ENCODE results near the gene NXF3. TPM values are rescaled to one million over a fixed set of nuclear protein-coding genes. Genes with fewer than 3 reads are reported as not detected.

The NXF3 gene
- total and polyA plus RNA-seq, 5 donors, result 0.50 to 2.1 (median 2.0) TPM

- Histone ChIP-seq H3K27ac (ENCODE audit: low read length) (no peak overlapping the region), H3K9me3 (ENCODE audit: control insufficient read depth, low read length) (no peaks in the 10 kb centered on the region), H3K4me3 (ENCODE audit: low read length) (no peak overlapping the region), H3K4me1 (ENCODE audit: control insufficient read depth, insufficient read depth, low read length) (no peaks in the 10 kb centered on the region), H3K27me3 (ENCODE audit: control insufficient read depth, insufficient read depth) (no peaks in the 10 kb centered on the region)
- ATAC-seq (no peak), DNase-seq (no peak)
- intact Hi-C loops (cut with DNase I), result no loop called here
- WGBS, result 90% methylated on average over 4 of the region's 4 CpGs
These were observed 7.5 kb upstream of the NXF3 start for GRCh38 chrX:103100484-103100883.

GRCh38 chrX:103099691-103100090, 6.7 kb upstream of the NXF3 start:
- DNase-seq, result no peak
- WGBS, result 81% methylated on average over 4 of the region's 4 CpGs
- ATAC-seq, result no peak

GRCh38 chrX:103098488-103098887, 5.5 kb upstream of the NXF3 start:
- no peak overlapping the region for H3K27ac ChIP-seq (ENCODE audit: low read length)
- intact Hi-C loops (cut with DNase I), result no loop called here
- 59% methylated on average over 2 of the region's 2 CpGs for WGBS
- no peak for DNase-seq
- H3K9me3 ChIP-seq (ENCODE audit: control insufficient read depth, low read length), result no peaks in the 10 kb centered on the region
- H3K4me1 ChIP-seq (ENCODE audit: control insufficient read depth, insufficient read depth, low read length), result no peaks in the 10 kb centered on the region
- no peak for ATAC-seq
- no peaks in the 10 kb centered on the region for H3K27me3 ChIP-seq (ENCODE audit: control insufficient read depth, insufficient read depth)
- no peak overlapping the region for H3K4me3 ChIP-seq (ENCODE audit: low read length)

More at GRCh38 chrX:103099691-103100090, 6.7 kb upstream of the NXF3 start:
- no peaks in the 10 kb centered on the region for H3K9me3 ChIP-seq (ENCODE audit: control insufficient read depth, low read length)
- H3K27ac ChIP-seq (ENCODE audit: low read length), result no peak overlapping the region
- H3K4me3 ChIP-seq (ENCODE audit: low read length), result no peak overlapping the region
- no peaks in the 10 kb centered on the region for H3K27me3 ChIP-seq (ENCODE audit: control insufficient read depth, insufficient read depth)
- no peaks in the 10 kb centered on the region for H3K4me1 ChIP-seq (ENCODE audit: control insufficient read depth, insufficient read depth, low read length)
- intact Hi-C loops (cut with DNase I), result no loop called here

GRCh38 chrX:103081051-103081450, 11.9 kb downstream of the NXF3 start:
- no peak for ATAC-seq
- Histone ChIP-seq H3K27me3 (ENCODE audit: control insufficient read depth, insufficient read depth) (no peaks in the 10 kb centered on the region), H3K4me1 (ENCODE audit: control insufficient read depth, insufficient read depth, low read length) (no peaks in the 10 kb centered on the region), H3K27ac (ENCODE audit: low read length) (no peak overlapping the region), H3K9me3 (ENCODE audit: control insufficient read depth, low read length) (no peaks in the 10 kb centered on the region), H3K4me3 (ENCODE audit: low read length) (no peak overlapping the region)
- no peak for DNase-seq
- WGBS, result 86% methylated on average over 6 of the region's 6 CpGs
- intact Hi-C loops (cut with DNase I), result no loop called here

- H3K4me1 ChIP-seq (ENCODE audit: control insufficient read depth, insufficient read depth, low read length), result no peaks in the 10 kb centered on the region
- ATAC-seq (no peak), DNase-seq (no peak)
- H3K27me3 ChIP-seq (ENCODE audit: control insufficient read depth, insufficient read depth), result no peaks in the 10 kb centered on the region
- H3K9me3 ChIP-seq (ENCODE audit: control insufficient read depth, low read length), result no peaks in the 10 kb centered on the region
- 42% methylated on average over 5 of the region's 5 CpGs for WGBS
- intact Hi-C loops (cut with DNase I), result no loop called here
- no peak overlapping the region for H3K27ac ChIP-seq (ENCODE audit: low read length)
- no peak overlapping the region for H3K4me3 ChIP-seq (ENCODE audit: low read length)
These were observed 19.5 kb downstream of the NXF3 start for GRCh38 chrX:103073467-103073866.

GRCh38 chrX:103066606-103067005, 26.3 kb downstream of the NXF3 start:
- Histone ChIP-seq H3K4me3 (ENCODE audit: low read length) (no peak overlapping the region), H3K27ac (ENCODE audit: low read length) (no peak overlapping the region), H3K4me1 (ENCODE audit: control insufficient read depth, insufficient read depth, low read length) (no peaks in the 10 kb centered on the region), H3K9me3 (ENCODE audit: control insufficient read depth, low read length) (no peaks in the 10 kb centered on the region), H3K27me3 (ENCODE audit: control insufficient read depth, insufficient read depth) (no peaks in the 10 kb centered on the region)
- 34% methylated on average over 1 of the region's 1 CpG for WGBS
- ATAC-seq (no peak), DNase-seq (no peak)
- intact Hi-C loops (cut with DNase I), result no loop called here

- peak; percentile 52 to 70 (median 61) for DNase-seq
- intact Hi-C loops (cut with DNase I), result no loop called here
These were observed 29.0 kb downstream of the NXF3 start, which contains the start of gene BEX1 for GRCh38 chrX:103063918-103064434. Gene BEX1 (minus strand): TSS chrX:103064171. CDS start chrX:103063274, 897 bp downstream.

GRCh38 chrX:103063191-103063845, 29.6 kb downstream of the NXF3 start:
- Histone ChIP-seq H3K27me3 (ENCODE audit: control insufficient read depth, insufficient read depth) (no peaks in the 10 kb centered on the region), H3K4me1 (ENCODE audit: control insufficient read depth, insufficient read depth, low read length) (no peaks in the 10 kb centered on the region), H3K9me3 (ENCODE audit: control insufficient read depth, low read length) (no peaks in the 10 kb centered on the region), H3K4me3 (ENCODE audit: low read length) (peak overlapping the region; percentile 11), H3K27ac (ENCODE audit: low read length) (no peak overlapping the region)
- 2% methylated on average over 32 of the region's 34 CpGs for WGBS
- peak in 2 of 3 donors; percentile 21 to 51 for DNase-seq
- ATAC-seq, result peak in 1 of 2 donors; percentile 41
- intact Hi-C loops (cut with DNase I), result no loop called here

More at GRCh38 chrX:103063918-103064434, 29.0 kb downstream of the NXF3 start, which contains the start of gene BEX1:
- Histone ChIP-seq H3K27me3 (ENCODE audit: control insufficient read depth, insufficient read depth) (no peaks in the 10 kb centered on the region), H3K27ac (ENCODE audit: low read length) (no peak within 1 kb of the TSS), H3K4me1 (ENCODE audit: control insufficient read depth, insufficient read depth, low read length) (no peaks in the 10 kb centered on the region), H3K4me3 (ENCODE audit: low read length) (peak within 1 kb of the TSS; percentile 11), H3K9me3 (ENCODE audit: control insufficient read depth, low read length) (no peaks in the 10 kb centered on the region)
- WGBS, result under 1% methylated on average over 39 of the region's 39 CpGs
- peak; percentile 59 to 80 for ATAC-seq

- H3K4me1 ChIP-seq (ENCODE audit: control insufficient read depth, insufficient read depth, low read length), result no peaks in the 10 kb centered on the region
- ATAC-seq (no peak), DNase-seq (no peak)
- H3K27ac ChIP-seq (ENCODE audit: low read length), result no peak overlapping the region
- no peak overlapping the region for H3K4me3 ChIP-seq (ENCODE audit: low read length)
- intact Hi-C loops (cut with DNase I), result no loop called here
- WGBS, result 87% methylated on average over 3 of the region's 3 CpGs
- no peaks in the 10 kb centered on the region for H3K9me3 ChIP-seq (ENCODE audit: control insufficient read depth, low read length)
- H3K27me3 ChIP-seq (ENCODE audit: control insufficient read depth, insufficient read depth), result no peaks in the 10 kb centered on the region
These were observed 31.5 kb downstream of the NXF3 start for GRCh38 chrX:103061486-103061885.

- DNase-seq, result no peak
- 91% methylated on average over 2 of the region's 2 CpGs for WGBS
- no peaks in the 10 kb centered on the region for H3K9me3 ChIP-seq (ENCODE audit: control insufficient read depth, low read length)
- H3K4me3 ChIP-seq (ENCODE audit: low read length), result no peak overlapping the region
- intact Hi-C loops (cut with DNase I), result no loop called here
- H3K27ac ChIP-seq (ENCODE audit: low read length), result no peak overlapping the region
- H3K4me1 ChIP-seq (ENCODE audit: control insufficient read depth, insufficient read depth, low read length), result no peaks in the 10 kb centered on the region
- no peak for ATAC-seq
- no peaks in the 10 kb centered on the region for H3K27me3 ChIP-seq (ENCODE audit: control insufficient read depth, insufficient read depth)
These were observed 36.0 kb downstream of the NXF3 start for GRCh38 chrX:103056902-103057301.

GRCh38 chrX:103052625-103053024, 40.3 kb downstream of the NXF3 start:
- no peaks in the 10 kb centered on the region for H3K9me3 ChIP-seq (ENCODE audit: control insufficient read depth, low read length)
- no peak for ATAC-seq
- no peak for DNase-seq
- no peaks in the 10 kb centered on the region for H3K27me3 ChIP-seq (ENCODE audit: control insufficient read depth, insufficient read depth)
- intact Hi-C loops (cut with DNase I), result no loop called here
- no peak overlapping the region for H3K4me3 ChIP-seq (ENCODE audit: low read length)
- no peaks in the 10 kb centered on the region for H3K4me1 ChIP-seq (ENCODE audit: control insufficient read depth, insufficient read depth, low read length)
- no peak overlapping the region for H3K27ac ChIP-seq (ENCODE audit: low read length)

Measured in right cardiac atrium (tissue), 5 donors.